Measurements from ENCODE around the gene TMCO6.
"Not testable (repeated sequence)": the region's sequence is repeated elsewhere in the genome, so short reads cannot be mapped to it uniquely, and the experiment has no call there.

Gene TMCO6

DNA sequence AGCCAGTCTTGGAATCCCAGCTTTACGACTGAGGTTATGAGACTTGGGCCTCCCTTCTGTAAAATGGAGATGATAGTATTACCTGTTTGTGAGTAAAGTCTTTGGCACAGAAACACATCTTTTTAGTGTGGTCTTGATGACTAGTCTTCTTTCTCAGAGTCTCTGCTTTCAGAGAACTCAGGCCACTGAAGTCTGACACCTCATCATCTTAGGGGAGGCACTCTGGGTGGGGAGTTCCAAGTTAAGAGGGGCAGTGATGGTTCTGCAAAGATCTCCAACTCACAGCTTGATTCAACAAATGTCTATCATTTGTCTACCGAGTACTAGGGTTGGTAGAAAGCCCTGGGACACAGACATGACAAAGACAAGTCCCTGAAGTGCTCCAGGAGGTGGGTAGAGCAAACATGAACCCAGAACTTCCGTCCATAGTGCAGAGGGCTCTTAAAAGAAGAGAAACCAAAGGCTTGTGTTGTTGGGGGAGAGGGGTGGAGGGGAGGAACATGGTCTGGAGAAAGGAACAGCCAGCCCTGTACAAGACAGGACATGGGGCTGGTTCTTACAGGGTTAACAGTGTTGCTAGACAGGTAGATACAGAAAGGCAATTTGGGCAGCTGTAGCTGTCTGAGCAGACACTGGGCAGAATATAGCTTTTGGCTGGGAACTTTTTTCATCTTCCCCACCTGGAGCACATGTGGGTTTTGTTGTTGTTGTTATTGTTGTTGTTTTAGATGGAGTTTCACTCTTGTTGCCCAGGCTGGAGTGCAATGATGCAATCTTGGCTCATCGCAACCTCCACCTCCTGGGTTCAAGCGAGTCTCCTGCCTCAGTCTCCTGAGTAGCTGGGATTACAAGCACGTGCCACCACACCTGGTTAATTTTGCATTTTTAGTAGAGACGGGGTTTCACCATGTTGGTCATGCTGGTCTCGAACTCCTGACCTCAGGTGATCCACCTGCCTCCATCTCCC lies 3.7 kb upstream of the TMCO6 start:
- TF ChIP-seq, protein P1, sequence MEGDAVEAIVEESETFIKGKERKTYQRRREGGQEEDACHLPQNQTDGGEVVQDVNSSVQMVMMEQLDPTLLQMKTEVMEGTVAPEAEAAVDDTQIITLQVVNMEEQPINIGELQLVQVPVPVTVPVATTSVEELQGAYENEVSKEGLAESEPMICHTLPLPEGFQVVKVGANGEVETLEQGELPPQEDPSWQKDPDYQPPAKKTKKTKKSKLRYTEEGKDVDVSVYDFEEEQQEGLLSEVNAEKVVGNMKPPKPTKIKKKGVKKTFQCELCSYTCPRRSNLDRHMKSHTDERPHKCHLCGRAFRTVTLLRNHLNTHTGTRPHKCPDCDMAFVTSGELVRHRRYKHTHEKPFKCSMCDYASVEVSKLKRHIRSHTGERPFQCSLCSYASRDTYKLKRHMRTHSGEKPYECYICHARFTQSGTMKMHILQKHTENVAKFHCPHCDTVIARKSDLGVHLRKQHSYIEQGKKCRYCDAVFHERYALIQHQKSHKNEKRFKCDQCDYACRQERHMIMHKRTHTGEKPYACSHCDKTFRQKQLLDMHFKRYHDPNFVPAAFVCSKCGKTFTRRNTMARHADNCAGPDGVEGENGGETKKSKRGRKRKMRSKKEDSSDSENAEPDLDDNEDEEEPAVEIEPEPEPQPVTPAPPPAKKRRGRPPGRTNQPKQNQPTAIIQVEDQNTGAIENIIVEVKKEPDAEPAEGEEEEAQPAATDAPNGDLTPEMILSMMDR (IDR thresholded peaks at IDR 0.05), result peak; percentile 31; the same call in 1 of the 2 replicates
- TF ChIP-seq ZFX (IDR thresholded peaks at IDR 0.05; ENCODE audit: borderline replicate concordance), result no peak

DNA sequence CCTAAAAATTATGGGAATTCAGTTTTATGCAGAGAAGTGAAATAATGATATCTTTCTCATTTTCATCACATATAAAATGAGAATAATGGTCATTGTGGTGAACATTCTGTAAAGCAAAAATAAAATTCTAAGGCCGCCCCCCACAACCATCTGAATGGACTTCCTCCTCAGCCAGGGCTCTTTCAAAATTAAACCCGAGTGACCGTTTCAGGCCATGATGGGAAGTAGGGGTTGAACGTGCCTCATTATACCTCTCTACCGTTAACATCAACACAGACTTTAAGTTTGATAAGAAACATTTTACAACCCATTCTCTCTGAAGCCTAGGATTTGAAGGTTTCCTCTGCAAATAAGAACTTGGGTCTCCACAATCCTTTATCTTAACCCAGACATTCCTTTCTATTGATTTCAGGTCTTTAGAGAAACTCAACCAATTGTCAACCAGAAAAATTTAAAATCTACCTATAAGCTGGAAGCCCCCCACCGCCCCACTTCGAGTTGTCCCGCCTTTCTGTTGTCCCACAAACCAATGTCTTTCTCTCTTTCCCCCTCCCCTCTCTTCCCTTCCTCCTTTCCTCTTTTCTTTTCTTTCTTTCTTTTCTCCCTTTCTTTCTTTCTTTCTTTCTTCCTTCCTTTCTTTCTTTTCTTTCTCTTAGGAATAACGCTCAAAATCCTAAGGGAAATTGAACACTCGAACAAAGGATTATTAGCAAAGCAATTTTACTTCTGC lies 1.7 kb upstream of the TMCO6 start:
- no peak overlapping the region for H3K27ac ChIP-seq
- TF ChIP-seq, protein P1 (IDR thresholded peaks at IDR 0.05), result no peak
- TF ChIP-seq ZFX (IDR thresholded peaks at IDR 0.05; ENCODE audit: borderline replicate concordance), result no peak

More for the DNA sequence above, 3.7 kb upstream of the TMCO6 start:
- no peak overlapping the region for H3K27ac ChIP-seq

GRCh38 chr5:140638898-140639147 lies 428 bp upstream of the TMCO6 start:
- H3K27ac ChIP-seq, result peak overlapping the region; percentile 70

DNA sequence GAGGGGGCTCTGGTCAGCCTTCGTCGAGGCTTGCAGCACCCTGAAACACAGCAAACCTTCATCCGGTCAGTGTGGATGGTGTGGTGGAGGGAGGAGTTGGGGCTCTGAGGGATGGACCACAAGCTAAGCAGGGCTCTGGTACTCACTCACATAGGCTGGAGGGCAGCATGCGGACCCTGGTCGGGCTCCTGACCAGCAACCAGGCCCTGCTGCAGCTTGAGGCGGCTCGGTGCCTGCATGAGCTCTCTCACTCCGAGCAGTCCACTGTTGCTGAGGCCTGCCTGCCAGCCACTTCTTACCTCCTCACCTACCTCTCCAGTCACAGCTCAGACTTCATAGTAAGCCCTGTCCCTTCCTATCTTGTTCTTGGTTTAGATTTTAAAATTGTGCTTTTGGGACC lies 2.5 kb downstream of the TMCO6 start:
- TF ChIP-seq, protein P1 (IDR thresholded peaks at IDR 0.05), result no peak
- no peak for TF ChIP-seq ZFX (IDR thresholded peaks at IDR 0.05; ENCODE audit: borderline replicate concordance)
- no peak overlapping the region for H3K27ac ChIP-seq

DNA sequence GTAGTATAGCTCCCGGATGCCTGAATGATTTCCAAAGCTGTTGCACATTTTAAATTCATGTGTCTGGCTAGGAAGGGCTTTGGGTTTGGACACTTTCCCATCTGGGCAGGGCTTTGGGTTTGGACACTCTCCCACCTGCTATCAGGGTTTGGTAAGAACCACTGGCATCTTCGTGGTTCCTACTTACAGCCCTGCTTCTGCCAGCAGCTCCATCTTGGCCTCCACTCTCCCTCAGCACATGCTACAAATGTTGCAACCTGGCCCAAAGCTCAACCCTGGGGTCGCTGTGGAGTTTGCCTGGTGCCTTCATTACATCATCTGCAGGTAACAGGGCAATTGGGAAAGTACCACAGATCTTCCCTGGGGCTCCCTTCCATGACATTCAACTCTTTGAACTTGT lies 3.5 kb downstream of the TMCO6 start:
- no peak for TF ChIP-seq ZFX (IDR thresholded peaks at IDR 0.05; ENCODE audit: borderline replicate concordance)
- TF ChIP-seq, protein P1 (IDR thresholded peaks at IDR 0.05), result no peak
- no peak overlapping the region for H3K27ac ChIP-seq

GRCh38 chr5:140647042-140647419 lies 7.8 kb downstream of the TMCO6 start:
- no peak for TF ChIP-seq ZFX (IDR thresholded peaks at IDR 0.05; ENCODE audit: borderline replicate concordance)
- TF ChIP-seq, protein P1 (IDR thresholded peaks at IDR 0.05), result no peak
- peak overlapping the region; percentile 72 for H3K27ac ChIP-seq

DNA sequence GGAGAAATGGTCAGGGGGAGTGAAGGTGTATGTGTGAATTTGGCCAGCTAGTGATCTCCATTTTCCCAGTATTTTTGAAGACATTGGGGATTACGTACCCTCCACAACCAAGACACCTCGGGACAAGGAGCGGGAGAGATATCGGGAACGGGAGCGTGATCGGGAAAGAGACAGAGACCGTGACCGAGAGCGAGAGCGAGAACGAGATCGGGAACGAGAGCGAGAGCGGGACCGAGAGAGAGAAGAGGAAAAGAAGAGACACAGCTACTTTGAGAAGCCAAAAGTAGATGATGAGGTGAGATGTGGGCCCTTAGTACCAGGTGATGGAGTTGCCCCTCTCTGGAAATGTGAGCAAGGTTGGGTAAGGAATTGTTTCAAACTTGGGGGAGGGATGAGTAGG lies 19.6 kb downstream of the TMCO6 start:
- no peak for TF ChIP-seq ZFX (IDR thresholded peaks at IDR 0.05; ENCODE audit: borderline replicate concordance)
- TF ChIP-seq, protein P1 (IDR thresholded peaks at IDR 0.05), result no peak

DNA sequence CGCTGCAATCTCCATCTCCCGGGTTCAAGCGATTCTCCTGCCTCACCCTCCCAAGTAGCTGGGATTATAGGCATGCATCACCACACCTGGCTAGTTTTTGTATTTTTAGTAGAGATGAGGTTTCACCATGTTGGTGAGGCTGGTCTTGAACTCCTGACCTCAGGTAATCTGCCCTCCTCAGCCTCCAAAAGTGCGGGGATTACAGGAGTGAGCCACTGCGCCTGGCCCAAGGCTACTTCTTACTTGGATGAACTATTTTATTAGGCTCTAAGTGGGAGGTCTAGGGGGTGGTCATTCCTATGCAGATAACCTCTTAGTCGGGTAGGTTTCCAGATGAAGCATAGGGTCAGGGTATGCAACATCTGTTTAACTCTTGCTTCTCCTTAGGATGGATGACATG lies 21.1 kb downstream of the TMCO6 start:
- not testable (repeated sequence) for H3K27ac ChIP-seq

More for the DNA sequence above, 19.6 kb downstream of the TMCO6 start:
- no peak overlapping the region for H3K27ac ChIP-seq
